Tibial nerve (tissue), 4 donors: ENCODE measurements around the gene GPR152. TPM values are rescaled to one million over a fixed set of nuclear protein-coding genes. Genes with fewer than 3 reads are reported as not detected.

ENCODE experiments used
- DNase-seq, 2 donors: peaks; one replicate each; pipeline ENCODE4 v3.0.0-alpha.2; 2019; ENCODE audit warnings: low spot score in 2 of 2
- H3K27ac ChIP-seq, 4 donors: fragments of 200-600 bp; sonication (generic) in 3 of 4; one replicate each; pipeline ENCODE4 v1.5.1; 2017 to 2019; ENCODE audit warnings: mild to moderate bottlenecking in 1 of 4
- H3K27me3 ChIP-seq, 2 donors: fragments of 200-600 bp; sonication (generic) in 1 of 2; one replicate each; pipeline versions ENCODE4 v1.5.1 to v1.6.0; 2017 to 2019
- H3K36me3 ChIP-seq, 3 donors: fragments of 200-600 bp; sonication (generic); one replicate each; pipeline ENCODE4 v1.5.1; 2018 to 2019
- H3K4me1 ChIP-seq, 4 donors: fragments of 200-600 bp; sonication (generic) in 3 of 4; one replicate each; pipeline ENCODE4 v1.5.1; 2017 to 2019
- H3K4me3 ChIP-seq, 4 donors: fragments of 200-600 bp; sonication (generic) in 3 of 4; one replicate each; pipeline ENCODE4 v1.5.1; 2017 to 2019; ENCODE audit warnings: mild to moderate bottlenecking in 1 of 4, moderate library complexity in 1 of 4
- H3K9me3 ChIP-seq, 4 donors: fragments of 200-600 bp; sonication (generic) in 3 of 4; one replicate each; pipeline ENCODE4 v1.5.1; 2017 to 2019
- EP300 ChIP-seq, 2 donors: sonication (generic); formaldehyde crosslinking; IDR thresholded peaks; one replicate each; pipeline ENCODE4 v1.6.1; 2017; ENCODE audit warnings: antibody characterized with exemption in 2 of 2, mild to moderate bottlenecking in 1 of 2
- POLR2A ChIP-seq, 2 donors: fragments of 450-650 bp; IDR thresholded peaks; one replicate each; pipeline ENCODE4 v1.6.1; 2017; ENCODE audit warnings: antibody characterized with exemption in 2 of 2, mild to moderate bottlenecking in 2 of 2, moderate library complexity in 2 of 2
- WGBS, 2 donors: methylation state at CpG; one replicate each; pipeline ENCODE4 v1.1.5; 2018; 5-methylcytosine and 5-hydroxymethylcytosine counted together
- total RNA-seq, 4 donors: library from RNA; depleted of rRNA; stranded (reverse); fragments of >200 nt; gene quantifications; one replicate each; pipeline ENCODE4 v1.1.0, GENCODE V29; 2016
- TF ChIP-seq, protein P1 (sequence below), 5 experiments: fragments of 200-600 bp in 3 of 5; fragments of 450-650 bp in 2 of 5; sonication (generic) in 3 of 5; IDR thresholded peaks; one replicate each; pipeline ENCODE4 v1.5.1; 2016 to 2019; ENCODE audit warnings: antibody characterized with exemption in 5 of 5, mild to moderate bottlenecking in 3 of 5, moderate library complexity in 2 of 5

The GPR152 gene
- total RNA-seq, 4 donors from 2014 or later: not detected

GRCh38 chr11:67421430-67422031 is 31.0 kb downstream of the GPR152 start:
- Histone ChIP-seq H3K4me3 (peak overlapping the region in 3 of 4 donors; percentile 39 to 75 (median 75)), H3K9me3 (no peaks in the 10 kb centered on the region), H3K27ac (peak overlapping the region; percentile 89 to 94 (median 92)), H3K36me3 (no peaks in the 10 kb centered on the region), H3K27me3 (no peaks in the 10 kb centered on the region), H3K4me1 (peaks cover 0 to 42% (median 25%) of the 10 kb centered on the region in 4 donors)
- 75 to 76% methylated on average over 22 of the region's 22 CpGs for WGBS, 2 donors
- TF ChIP-seq POLR2A (IDR thresholded peaks at IDR 0.05) (no peak), EP300 (IDR thresholded peaks at IDR 0.05) (no peak)
- TF ChIP-seq, protein P1, sequence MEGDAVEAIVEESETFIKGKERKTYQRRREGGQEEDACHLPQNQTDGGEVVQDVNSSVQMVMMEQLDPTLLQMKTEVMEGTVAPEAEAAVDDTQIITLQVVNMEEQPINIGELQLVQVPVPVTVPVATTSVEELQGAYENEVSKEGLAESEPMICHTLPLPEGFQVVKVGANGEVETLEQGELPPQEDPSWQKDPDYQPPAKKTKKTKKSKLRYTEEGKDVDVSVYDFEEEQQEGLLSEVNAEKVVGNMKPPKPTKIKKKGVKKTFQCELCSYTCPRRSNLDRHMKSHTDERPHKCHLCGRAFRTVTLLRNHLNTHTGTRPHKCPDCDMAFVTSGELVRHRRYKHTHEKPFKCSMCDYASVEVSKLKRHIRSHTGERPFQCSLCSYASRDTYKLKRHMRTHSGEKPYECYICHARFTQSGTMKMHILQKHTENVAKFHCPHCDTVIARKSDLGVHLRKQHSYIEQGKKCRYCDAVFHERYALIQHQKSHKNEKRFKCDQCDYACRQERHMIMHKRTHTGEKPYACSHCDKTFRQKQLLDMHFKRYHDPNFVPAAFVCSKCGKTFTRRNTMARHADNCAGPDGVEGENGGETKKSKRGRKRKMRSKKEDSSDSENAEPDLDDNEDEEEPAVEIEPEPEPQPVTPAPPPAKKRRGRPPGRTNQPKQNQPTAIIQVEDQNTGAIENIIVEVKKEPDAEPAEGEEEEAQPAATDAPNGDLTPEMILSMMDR (IDR thresholded peaks at IDR 0.05): no peak
- DNase-seq: no peak

DNA sequence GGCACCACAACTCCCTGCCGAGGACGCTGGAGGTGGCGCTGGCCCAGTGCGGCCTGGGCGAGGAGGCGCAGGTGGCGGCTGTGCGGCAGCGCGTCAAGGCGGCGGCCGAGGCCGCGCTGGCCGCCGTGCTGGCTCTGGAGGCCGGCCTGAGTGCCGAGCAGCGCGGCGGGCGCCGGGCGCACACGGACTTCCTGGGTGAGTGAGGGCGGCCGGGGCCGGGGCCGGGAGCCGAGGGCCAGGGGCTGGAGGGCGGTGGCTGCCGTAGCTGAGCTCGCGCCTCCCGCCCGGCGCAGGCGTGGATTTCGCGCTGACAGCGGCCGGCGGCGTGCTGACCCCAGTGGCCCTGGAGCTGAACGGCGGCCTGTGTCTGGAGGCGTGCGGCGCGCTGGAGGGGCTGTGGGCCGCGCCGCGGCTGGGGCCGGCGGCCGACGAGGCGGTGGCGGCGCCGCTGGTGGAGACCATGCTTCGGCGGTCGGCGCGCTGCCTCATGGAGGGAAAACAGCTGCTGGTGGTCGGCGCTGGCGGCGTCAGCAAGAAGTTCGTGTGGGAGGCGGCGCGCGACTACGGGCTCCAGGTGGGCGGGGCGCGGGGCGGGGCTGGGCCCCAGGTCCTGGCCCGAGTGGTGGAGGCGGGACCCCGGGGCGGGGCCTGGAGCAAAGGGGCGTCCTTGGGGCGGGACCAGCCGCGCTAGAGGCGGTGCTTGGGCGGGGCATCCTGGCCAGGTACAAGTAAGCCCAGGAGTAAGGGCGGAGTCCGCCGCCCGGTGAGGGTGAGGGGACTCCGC is 31.7 kb downstream of the GPR152 start:
- WGBS, 2 donors: 2% methylated on average over 19 to 24 of the region's 97 CpGs
- Histone ChIP-seq H3K4me1 (peaks cover 0 to 49% (median 32%) of the 10 kb centered on the region in 4 donors), H3K27me3 (no peaks in the 10 kb centered on the region), H3K36me3 (no peaks in the 10 kb centered on the region), H3K27ac (peak overlapping the region; percentile 89 to 94 (median 92)), H3K9me3 (no peaks in the 10 kb centered on the region), H3K4me3 (peak overlapping the region; percentile 39 to 75 (median 62))
- peak; percentile 92 to 93 for DNase-seq
- TF ChIP-seq POLR2A (IDR thresholded peaks at IDR 0.05) (peak; percentile 42 to 84), EP300 (IDR thresholded peaks at IDR 0.05) (peak; percentile 33 to 74)
- TF ChIP-seq, protein P1 (IDR thresholded peaks at IDR 0.05): peak in 2 of 5 experiments; percentile 46 to 63

DNA sequence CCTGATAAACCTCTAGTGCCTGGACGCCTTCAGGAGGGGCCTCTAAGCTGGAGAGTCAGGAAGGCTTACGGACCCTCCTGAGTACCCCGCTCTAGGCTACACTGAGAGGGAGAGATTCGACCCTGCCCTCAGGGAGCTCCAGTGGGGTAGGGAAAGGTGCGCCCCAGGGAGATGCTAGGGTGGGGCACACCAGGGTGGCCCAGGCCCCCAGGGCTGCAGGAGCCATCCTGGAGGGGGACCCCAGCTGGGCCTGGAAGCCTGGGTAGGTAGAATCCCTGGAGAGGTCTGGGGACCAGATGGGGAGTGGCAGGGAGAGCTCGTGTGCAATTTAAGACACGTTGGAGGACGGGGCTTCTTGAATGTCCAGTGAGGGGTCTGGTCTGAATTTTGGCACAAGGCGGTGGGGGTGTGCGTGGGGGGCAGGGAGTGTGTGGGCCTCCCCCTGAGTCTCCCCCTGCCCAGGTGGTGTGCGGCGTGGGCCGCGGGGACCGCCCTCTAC is 32.3 kb downstream of the GPR152 start:
- 27 to 35% methylated on average over 7 to 13 of the region's 15 CpGs for WGBS, 2 donors
- no peak for TF ChIP-seq POLR2A (IDR thresholded peaks at IDR 0.05)
- no peak for TF ChIP-seq EP300 (IDR thresholded peaks at IDR 0.05)
- TF ChIP-seq, protein P1 (IDR thresholded peaks at IDR 0.05): no peak
- H3K27me3 ChIP-seq: peaks cover 0 to 2% of the 10 kb centered on the region in 2 donors
- no peaks in the 10 kb centered on the region for H3K36me3 ChIP-seq
- DNase-seq: no peak
- peaks cover 0 to 55% (median 36%) of the 10 kb centered on the region in 4 donors for H3K4me1 ChIP-seq
- peak overlapping the region; percentile 39 to 75 (median 62) for H3K4me3 ChIP-seq
- H3K27ac ChIP-seq: peak overlapping the region; percentile 89 to 94 (median 92)
- H3K9me3 ChIP-seq: no peaks in the 10 kb centered on the region

GRCh38 chr11:67419325-67420049 is 33.0 kb downstream of the GPR152 start:
- no peak for DNase-seq
- peak overlapping the region in 3 of 4 donors; percentile 67 to 94 (median 93) for H3K27ac ChIP-seq
- H3K27me3 ChIP-seq: peaks cover 0 to 9% of the 10 kb centered on the region in 2 donors
- TF ChIP-seq POLR2A (IDR thresholded peaks at IDR 0.05) (no peak), EP300 (IDR thresholded peaks at IDR 0.05) (no peak)
- TF ChIP-seq, protein P1 (IDR thresholded peaks at IDR 0.05): no peak
- 85 to 89% methylated on average over 16 to 18 of the region's 21 CpGs for WGBS, 2 donors
- peaks cover 0 to 62% (median 38%) of the 10 kb centered on the region in 4 donors for H3K4me1 ChIP-seq
- no peaks in the 10 kb centered on the region for H3K36me3 ChIP-seq
- H3K4me3 ChIP-seq: no peak overlapping the region
- H3K9me3 ChIP-seq: no peaks in the 10 kb centered on the region
